ENCODE measurements around the gene KCNJ6. TPM values are rescaled to one million over a fixed set of nuclear protein-coding genes. Genes with fewer than 3 reads are reported as not detected.

Gene KCNJ6
- total RNA-seq, 4 donors from 2014 or later, result not detected

GRCh38 chr21:37659874-37660273, 256.4 kb downstream of the KCNJ6 start:
- no peak for ATAC-seq
- Histone ChIP-seq H3K27ac (peak overlapping the region in 1 of 4 donors; percentile 50), H3K4me3 (no peak overlapping the region), H3K9me3 (no peaks in the 10 kb centered on the region), H3K4me1 (peaks cover 0 to 14% of the 10 kb centered on the region in 2 donors), H3K27me3 (no peaks in the 10 kb centered on the region), H3K36me3 (no peaks in the 10 kb centered on the region)
- no peak for TF ChIP-seq POLR2A (IDR thresholded peaks at IDR 0.05)
- no peak for TF ChIP-seq CTCF (IDR thresholded peaks at IDR 0.05 in 4 of 5, conservative IDR thresholded peaks at IDR 0.05 in 1 of 5)
- intact Hi-C loops (cut with DNase I; ENCODE audit: low total_unique reads) (no loop called here), in situ Hi-C loops (cut with MboI; ENCODE audit: low sequenced_read_pairs in 4 of 4) (no loop called here)
- DNase-seq, result no peak

- ATAC-seq, result peak; percentile 65 to 69
- Histone ChIP-seq H3K27me3 (no peaks in the 10 kb centered on the region), H3K9me3 (no peaks in the 10 kb centered on the region), H3K36me3 (no peaks in the 10 kb centered on the region), H3K4me1 (peaks cover 0 to 14% of the 10 kb centered on the region in 2 donors), H3K27ac (peak overlapping the region; percentile 38 to 60 (median 50)), H3K4me3 (no peak overlapping the region)
- intact Hi-C loops (cut with DNase I; ENCODE audit: low total_unique reads), result no loop called here
- DNase-seq, result peak; percentile 6 to 16
- in situ Hi-C loops (cut with MboI; ENCODE audit: low sequenced_read_pairs in 4 of 4), result no loop called here
- TF ChIP-seq CTCF (IDR thresholded peaks at IDR 0.05 in 4 of 5, conservative IDR thresholded peaks at IDR 0.05 in 1 of 5), result peak in 2 of 5 experiments; percentile 18
- TF ChIP-seq POLR2A (IDR thresholded peaks at IDR 0.05), result no peak
Measured at GRCh38 chr21:37658817-37659458, 257.3 kb downstream of the KCNJ6 start.

- no peak for TF ChIP-seq CTCF (IDR thresholded peaks at IDR 0.05 in 4 of 5, conservative IDR thresholded peaks at IDR 0.05 in 1 of 5)
- no peak for TF ChIP-seq POLR2A (IDR thresholded peaks at IDR 0.05)
- intact Hi-C loops (cut with DNase I; ENCODE audit: low total_unique reads), result no loop called here
- Histone ChIP-seq H3K27ac (peak overlapping the region; percentile 1 to 50 (median 42)), H3K4me1 (peaks cover 0 to 14% of the 10 kb centered on the region in 2 donors), H3K36me3 (no peaks in the 10 kb centered on the region), H3K27me3 (no peaks in the 10 kb centered on the region), H3K4me3 (no peak overlapping the region), H3K9me3 (no peaks in the 10 kb centered on the region)
- no peak for DNase-seq
- no peak for ATAC-seq
- in situ Hi-C loops (cut with MboI; ENCODE audit: low sequenced_read_pairs in 4 of 4), result no loop called here
Measured at GRCh38 chr21:37658121-37658816, 258.0 kb downstream of the KCNJ6 start.

GRCh38 chr21:37656899-37657298, 259.4 kb downstream of the KCNJ6 start:
- H3K27me3 ChIP-seq, result no peaks in the 10 kb centered on the region
- ATAC-seq (no peak), DNase-seq (no peak)
- intact Hi-C loops (cut with DNase I; ENCODE audit: low total_unique reads), result no loop called here
- H3K4me3 ChIP-seq, result no peak overlapping the region
- TF ChIP-seq POLR2A (IDR thresholded peaks at IDR 0.05) (no peak), CTCF (IDR thresholded peaks at IDR 0.05 in 4 of 5, conservative IDR thresholded peaks at IDR 0.05 in 1 of 5) (no peak)
- no peaks in the 10 kb centered on the region for H3K9me3 ChIP-seq
- in situ Hi-C loops (cut with MboI; ENCODE audit: low sequenced_read_pairs in 4 of 4), result no loop called here
- no peak overlapping the region for H3K27ac ChIP-seq
- H3K4me1 ChIP-seq, result peaks cover 0 to 14% of the 10 kb centered on the region in 2 donors
- no peaks in the 10 kb centered on the region for H3K36me3 ChIP-seq
